Neural crest cell (in vitro differentiated cells): ENCODE measurements around the gene PSMC3IP. TPM values are rescaled to one million over a fixed set of nuclear protein-coding genes. Genes with fewer than 3 reads are reported as not detected.

Experiments
- DNase-seq: peaks from one replicate; pipeline ENCODE4 v3.0.0; 2021; ENCODE audit warnings: low read depth, mixed read lengths, low spot score
- H3K27ac Mint-ChIP-seq: one replicate; pipeline ENCODE4 v1.8.0; 2021; ENCODE audit warnings: mild to moderate bottlenecking, mixed read lengths; ENCODE audit not compliant: unreplicated experiment
- H3K27me3 Mint-ChIP-seq: 2 replicates; pipeline ENCODE4 v1.8.0; 2021; ENCODE audit warnings: low read depth, mild to moderate bottlenecking, mixed read lengths
- H3K36me3 Mint-ChIP-seq: 2 replicates; pipeline ENCODE4 v1.8.0; 2021; ENCODE audit warnings: low read depth, mild to moderate bottlenecking, mixed read lengths
- H3K4me1 Mint-ChIP-seq: 2 replicates; pipeline ENCODE4 v1.8.0; 2021; ENCODE audit warnings: mixed read lengths
- H3K4me3 Mint-ChIP-seq: one replicate; pipeline ENCODE4 v1.8.0; 2021; ENCODE audit warnings: mild to moderate bottlenecking, mixed read lengths
- H3K9me3 Mint-ChIP-seq: 2 replicates; pipeline ENCODE4 v1.8.0; 2021; ENCODE audit warnings: mixed read lengths
- total RNA-seq: library from RNA; stranded (reverse); gene quantifications from 2 replicates; pipeline ENCODE4 v1.2.1, GENCODE V29; 2021
- TF ChIP-seq, protein P1 (sequence below): fragments of 200-600 bp; sonication (generic); conservative IDR thresholded peaks from 2 replicates; pipeline ENCODE4 v1.5.0; 2021; ENCODE audit warnings: antibody characterized with exemption, mild to moderate bottlenecking

The PSMC3IP gene
- total RNA-seq, 1 donor from 2014 or later: 44.6 TPM

DNA sequence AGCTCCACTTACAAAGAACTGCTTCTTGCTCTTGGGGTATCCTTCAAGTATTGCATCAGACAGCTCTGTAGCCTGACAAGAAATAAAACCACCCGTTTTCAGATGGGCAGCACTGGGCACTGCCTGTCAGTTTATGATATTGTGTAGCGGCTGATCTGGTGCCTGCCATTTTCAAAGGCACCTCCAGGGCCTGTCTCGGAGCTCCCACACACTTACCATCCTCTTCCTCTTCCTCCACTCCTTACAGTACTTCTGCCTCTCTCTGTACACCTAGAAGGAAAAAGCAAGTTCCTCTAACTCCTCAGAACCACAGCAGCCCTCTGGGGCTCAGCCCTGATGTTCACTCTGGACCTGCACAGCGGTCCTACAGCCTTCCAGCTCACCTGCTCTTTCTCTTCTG is 4.4 kb downstream of the PSMC3IP start:
- peak overlapping the region; percentile 81 for H3K4me3 Mint-ChIP-seq
- DNase-seq: no peak
- TF ChIP-seq, protein P1, sequence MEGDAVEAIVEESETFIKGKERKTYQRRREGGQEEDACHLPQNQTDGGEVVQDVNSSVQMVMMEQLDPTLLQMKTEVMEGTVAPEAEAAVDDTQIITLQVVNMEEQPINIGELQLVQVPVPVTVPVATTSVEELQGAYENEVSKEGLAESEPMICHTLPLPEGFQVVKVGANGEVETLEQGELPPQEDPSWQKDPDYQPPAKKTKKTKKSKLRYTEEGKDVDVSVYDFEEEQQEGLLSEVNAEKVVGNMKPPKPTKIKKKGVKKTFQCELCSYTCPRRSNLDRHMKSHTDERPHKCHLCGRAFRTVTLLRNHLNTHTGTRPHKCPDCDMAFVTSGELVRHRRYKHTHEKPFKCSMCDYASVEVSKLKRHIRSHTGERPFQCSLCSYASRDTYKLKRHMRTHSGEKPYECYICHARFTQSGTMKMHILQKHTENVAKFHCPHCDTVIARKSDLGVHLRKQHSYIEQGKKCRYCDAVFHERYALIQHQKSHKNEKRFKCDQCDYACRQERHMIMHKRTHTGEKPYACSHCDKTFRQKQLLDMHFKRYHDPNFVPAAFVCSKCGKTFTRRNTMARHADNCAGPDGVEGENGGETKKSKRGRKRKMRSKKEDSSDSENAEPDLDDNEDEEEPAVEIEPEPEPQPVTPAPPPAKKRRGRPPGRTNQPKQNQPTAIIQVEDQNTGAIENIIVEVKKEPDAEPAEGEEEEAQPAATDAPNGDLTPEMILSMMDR: no peak
- no peaks in the 10 kb centered on the region for H3K27me3 Mint-ChIP-seq
- no peak overlapping the region for H3K27ac Mint-ChIP-seq
- H3K9me3 Mint-ChIP-seq: no peaks in the 10 kb centered on the region
- peaks cover 19% of the 10 kb centered on the region for H3K36me3 Mint-ChIP-seq
- H3K4me1 Mint-ChIP-seq: peaks cover 30% of the 10 kb centered on the region

DNA sequence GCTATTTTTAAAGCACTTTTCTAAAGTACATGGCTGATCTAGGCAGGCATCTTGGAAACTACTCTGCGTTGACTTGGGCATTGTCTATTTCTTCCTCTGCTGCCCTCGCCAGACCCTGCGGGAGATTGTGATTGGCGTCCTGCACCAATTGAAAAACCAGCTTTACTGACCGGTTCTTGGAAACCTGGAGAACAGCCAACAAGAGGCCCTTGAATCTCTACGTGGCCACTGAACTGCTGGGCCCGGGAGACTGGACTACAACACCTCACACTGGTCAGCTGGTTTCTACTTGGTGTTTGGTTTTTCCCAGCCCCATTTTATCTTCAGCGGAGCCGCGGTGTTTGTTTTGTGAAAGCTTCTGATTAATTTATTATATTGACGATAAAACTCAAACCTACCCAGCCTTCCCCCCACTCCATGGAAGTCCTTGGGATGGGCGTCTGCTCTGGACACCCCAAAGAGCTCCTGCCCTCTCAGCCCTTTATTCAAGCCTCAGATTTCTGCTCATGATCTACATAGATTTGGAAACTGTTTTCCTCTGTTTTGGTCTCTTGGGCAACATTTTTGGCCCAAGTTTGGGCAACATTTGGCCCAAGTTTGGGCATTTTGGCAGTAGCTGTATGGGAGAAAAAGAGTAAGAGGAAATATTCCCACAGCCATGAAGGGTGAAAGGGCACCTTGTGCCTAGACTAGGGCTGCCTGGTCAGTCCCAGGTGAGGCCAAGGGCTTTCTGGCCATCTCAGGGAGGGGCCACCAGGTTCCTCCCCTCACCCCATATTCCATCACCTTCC is 5.9 kb downstream of the PSMC3IP start:
- H3K9me3 Mint-ChIP-seq: no peaks in the 10 kb centered on the region
- TF ChIP-seq, protein P1: no peak
- peaks cover 22% of the 10 kb centered on the region for H3K36me3 Mint-ChIP-seq
- H3K4me1 Mint-ChIP-seq: peaks cover 23% of the 10 kb centered on the region
- H3K27ac Mint-ChIP-seq: no peak overlapping the region
- peak overlapping the region; percentile 79 for H3K4me3 Mint-ChIP-seq
- DNase-seq: no peak
- no peaks in the 10 kb centered on the region for H3K27me3 Mint-ChIP-seq

DNA sequence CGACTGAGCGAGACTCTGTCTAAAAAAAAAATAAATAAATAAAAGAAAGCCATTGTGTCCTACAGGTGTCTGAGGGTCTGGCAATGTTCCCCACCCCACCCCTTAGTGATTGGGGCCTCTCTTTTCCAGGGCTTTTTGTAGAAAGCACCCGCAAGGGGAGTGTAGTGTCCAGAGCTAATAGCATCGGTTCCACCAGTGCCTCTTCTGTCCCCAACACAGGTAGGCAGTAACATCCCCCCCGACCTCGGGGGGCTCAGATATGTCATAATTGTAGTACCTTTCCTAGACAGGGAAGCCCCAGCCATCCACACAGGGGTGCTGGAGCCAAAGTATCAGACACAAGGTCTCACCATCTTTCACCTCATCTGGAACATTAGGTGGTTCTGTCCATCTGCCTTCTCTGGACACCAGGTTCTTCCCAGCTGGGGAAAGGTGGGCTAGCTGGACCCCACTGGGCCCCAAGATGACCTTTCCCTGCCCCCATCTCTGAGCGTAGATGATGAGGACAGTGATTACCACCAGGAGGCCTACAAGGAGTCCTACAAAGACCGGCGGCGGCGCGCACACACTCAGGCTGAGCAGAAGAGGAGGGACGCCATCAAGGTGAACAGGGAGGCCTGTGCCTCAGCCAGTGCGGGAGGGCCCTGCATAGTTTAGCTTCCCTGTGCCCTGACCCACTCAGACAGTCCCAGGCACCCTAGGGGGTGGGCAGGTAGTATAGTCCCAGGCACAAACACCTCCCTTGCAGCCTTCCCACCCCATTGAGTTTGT is 9.0 kb downstream of the PSMC3IP start:
- TF ChIP-seq, protein P1: no peak
- Mint-ChIP-seq H3K4me3 (peak overlapping the region; percentile 94), H3K27me3 (no peaks in the 10 kb centered on the region), H3K36me3 (peaks cover 12% of the 10 kb centered on the region), H3K4me1 (peaks cover 14% of the 10 kb centered on the region), H3K9me3 (no peaks in the 10 kb centered on the region), H3K27ac (no peak overlapping the region)
- no peak for DNase-seq

DNA sequence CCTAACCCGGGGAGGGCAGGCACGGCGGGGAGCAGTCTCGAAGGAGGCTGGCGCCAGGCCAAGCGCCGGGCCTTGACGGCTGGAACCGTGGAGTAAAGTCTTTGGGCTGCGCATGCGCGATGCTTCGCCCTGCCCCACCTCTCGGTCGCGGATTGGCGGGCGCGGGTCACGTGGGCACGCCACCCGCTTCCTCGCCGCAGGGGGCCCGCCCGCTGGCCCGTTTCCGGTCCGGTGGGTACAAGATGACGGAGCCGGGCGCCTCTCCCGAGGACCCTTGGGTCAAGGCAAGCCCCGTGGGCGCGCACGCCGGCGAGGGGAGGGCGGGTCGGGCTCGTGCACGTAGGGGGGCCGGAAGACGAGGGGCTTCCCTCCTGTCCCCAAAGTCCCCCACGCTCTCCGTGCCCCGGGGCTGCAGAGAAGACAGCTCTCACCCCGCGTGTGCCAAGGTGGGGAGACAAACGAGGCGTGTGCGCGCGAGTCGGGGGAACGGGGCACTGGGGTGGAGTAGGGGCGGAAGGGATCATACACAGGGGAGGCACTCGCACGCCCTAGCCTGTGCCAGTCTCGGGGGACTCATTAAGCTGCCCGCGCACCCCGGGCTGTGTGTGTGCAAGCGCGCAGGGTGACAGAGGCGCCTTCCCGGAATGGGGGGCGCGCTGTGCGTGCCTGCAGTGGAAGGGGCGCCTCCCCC is 10.5 kb downstream of the PSMC3IP start, which contains the start of gene MLX:
Gene MLX (plus strand): TSS at position 218 of the 691 bp plus-strand sequence. CDS start 25 bp downstream, at position 243.
- peaks cover 5% of the 10 kb centered on the region for H3K36me3 Mint-ChIP-seq
- no peaks in the 10 kb centered on the region for H3K27me3 Mint-ChIP-seq
- peak within 1 kb of the TSS; percentile 55 for H3K27ac Mint-ChIP-seq
- peaks cover 23% of the 10 kb centered on the region for H3K4me1 Mint-ChIP-seq
- no peaks in the 10 kb centered on the region for H3K9me3 Mint-ChIP-seq
- TF ChIP-seq, protein P1: no peak
- H3K4me3 Mint-ChIP-seq: peak within 1 kb of the TSS; percentile 94
- peak; percentile 83 for DNase-seq

DNA sequence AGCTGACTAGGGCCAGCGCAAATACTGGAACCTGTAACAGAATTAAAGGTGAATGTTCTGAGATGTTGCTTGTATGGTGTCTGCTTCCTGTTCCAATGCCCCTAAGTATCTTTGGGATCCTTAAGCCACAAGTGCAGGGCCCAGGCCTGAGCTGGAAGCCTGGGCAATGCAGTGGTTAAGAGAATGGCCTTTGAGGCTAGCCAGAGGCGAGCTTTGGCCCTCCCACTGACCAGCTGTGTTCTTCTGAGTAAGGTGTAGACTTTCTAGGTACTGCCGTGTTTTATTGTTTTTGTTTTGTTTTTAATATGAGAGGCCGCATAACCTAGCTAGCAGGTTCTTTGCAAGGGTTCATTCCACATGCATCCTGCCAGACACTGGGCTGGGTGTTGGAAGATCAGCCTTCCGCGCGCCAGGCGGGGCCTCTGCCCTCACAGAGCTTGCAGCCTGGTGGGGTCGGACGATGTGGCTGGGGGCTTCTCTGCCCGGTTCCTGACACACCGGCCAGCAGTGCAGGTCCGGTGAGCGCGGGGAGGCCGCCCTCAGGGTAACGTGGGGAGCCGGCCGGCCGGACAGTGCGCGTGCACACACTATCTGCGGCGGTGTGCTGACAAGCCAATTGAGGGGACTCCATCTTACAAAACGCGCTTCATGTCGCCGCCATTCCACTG is 11.2 kb downstream of the PSMC3IP start:
- no peak for DNase-seq
- Mint-ChIP-seq H3K4me1 (peaks cover 27% of the 10 kb centered on the region), H3K36me3 (peaks cover 5% of the 10 kb centered on the region), H3K27me3 (no peaks in the 10 kb centered on the region), H3K27ac (no peak overlapping the region), H3K9me3 (no peaks in the 10 kb centered on the region), H3K4me3 (peak overlapping the region; percentile 94)
- TF ChIP-seq, protein P1: no peak
